DMS53 treated with DMSO at 0.1 percent for 48 hours (cell line): ENCODE results near the gene NAV2.
A peak's percentile ranks its signal among the peaks of the same experiment; 100 is the strongest.

Experiments used
- DNase-seq: peaks from one replicate; lab custom pipeline; 2025; ENCODE audit not compliant: unreplicated experiment; lab: John Stamatoyannopoulos, UW

NAV2 gene

DNA sequence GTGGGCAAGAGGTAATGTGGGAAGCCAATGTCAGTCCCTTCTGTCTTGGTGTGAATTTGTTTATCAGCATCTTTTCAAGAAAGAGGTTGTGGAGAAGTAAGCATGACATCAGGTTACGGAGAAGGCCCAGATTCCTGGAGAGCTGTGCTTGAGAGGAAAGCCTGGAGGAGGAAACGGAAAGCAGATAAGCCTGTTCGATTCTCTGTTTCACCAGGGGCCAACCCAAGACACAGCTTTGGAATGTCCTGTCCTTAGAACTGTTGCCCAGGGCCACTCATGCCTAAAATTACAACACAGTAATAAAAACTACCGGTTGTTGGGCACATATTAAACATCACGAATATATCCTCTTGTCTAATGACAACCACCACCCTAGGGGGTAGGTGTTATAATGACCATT is 148.5 kb downstream of the NAV2 start:
- DNase-seq = no peak

DNA sequence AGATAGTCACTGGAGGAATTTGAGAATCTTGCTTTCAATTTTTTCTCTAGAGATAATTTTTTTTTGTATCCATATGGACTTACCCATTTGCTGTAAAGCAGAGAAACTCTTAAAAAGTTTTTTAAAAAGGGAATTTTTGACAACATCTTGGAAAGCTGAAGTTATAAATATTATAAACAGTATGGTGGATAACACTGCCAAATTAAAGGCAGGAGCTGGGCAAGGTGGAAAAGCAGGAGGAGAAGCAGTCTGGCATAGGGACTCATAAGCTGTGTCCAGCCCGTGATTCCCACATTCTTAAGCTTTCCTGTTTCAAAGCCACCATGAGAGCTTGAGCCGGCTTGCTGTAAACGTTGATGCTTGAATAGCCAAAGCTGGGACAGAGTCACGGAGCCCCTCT is 149.5 kb downstream of the NAV2 start:
- no peak for DNase-seq

DNA sequence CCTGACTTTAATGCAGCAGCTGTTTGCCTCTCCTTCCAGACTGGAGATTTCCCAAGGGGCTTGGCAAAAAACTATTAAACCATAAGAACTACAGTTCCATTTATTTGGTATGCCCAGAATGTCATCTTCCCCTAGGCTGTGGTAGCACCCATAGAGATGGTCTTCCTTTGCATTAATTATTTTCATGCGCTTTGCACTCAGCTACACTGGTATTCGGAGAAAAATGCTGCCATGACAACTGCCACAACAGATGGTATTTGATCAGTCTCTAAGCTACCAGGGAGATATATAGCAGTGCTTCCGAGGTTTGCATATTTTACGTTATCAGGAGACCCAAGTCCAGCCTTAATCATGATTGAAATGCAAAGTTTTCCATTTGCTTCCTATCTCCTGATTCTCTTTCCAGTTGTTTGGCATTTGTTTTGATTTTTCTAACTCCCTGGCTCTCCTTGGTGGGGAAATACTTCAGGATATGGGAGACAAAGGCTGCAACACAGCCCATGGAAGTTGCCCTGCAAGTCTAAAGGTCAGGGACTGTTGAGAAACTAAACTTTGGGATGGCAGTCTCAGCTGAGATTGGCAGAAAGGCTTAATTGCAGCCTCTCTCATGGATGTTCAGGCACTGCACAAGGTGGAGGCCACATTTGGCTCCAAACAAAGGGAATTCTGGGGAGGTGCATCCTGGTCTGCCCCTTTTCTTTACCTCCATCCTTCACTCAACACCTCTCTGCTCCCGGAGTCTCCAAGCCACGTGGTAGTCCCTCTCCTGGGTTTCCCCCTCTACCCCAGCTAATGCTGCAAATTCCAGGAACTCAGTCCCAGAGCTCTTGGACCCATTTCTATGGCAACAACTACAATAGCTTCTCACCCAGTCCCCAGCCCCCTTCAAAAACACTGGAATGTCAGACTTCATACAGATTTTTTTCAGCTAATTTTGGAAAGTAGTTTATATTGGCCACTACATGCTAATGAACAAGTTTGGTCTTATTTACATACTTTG is 151.8 kb downstream of the NAV2 start:
- DNase-seq = no peak

DNA sequence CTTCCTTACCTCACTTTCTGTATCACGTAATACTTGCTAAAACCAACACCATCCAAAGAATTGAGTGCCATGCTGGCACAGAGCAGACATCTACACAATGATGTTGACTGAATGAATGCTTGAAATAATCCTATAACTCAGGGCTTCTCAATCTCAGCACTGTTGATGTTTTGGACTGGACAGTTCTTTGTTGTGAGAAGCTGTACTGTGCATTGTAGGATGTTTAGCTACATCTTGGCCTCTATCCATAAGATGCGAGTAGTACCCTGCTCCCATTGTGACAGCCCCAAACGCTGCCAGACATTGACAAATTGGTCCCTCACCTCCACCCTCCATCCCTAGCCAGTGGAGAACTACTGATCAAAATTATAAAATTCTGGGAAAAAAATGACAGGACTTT is 153.4 kb downstream of the NAV2 start:
- DNase-seq = no peak

DNA sequence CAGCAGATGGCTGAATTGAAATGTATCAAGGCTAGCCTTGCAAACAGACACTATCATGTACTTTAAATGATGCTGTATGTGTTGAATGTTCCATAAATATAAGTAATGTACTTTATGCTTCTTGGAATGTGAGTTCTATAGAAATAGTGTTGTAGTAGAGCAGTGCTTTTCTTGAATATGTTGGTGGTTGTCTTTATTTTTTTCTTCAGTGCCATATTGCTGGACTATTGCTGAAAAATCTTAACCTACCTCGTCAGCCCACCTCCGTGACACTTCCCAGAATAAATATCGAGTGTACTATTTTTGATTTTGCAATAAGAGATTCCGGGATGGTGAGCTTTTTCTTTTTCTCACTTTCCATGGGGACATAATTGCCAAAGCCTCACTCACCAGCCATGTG is 153.9 kb downstream of the NAV2 start:
- no peak for DNase-seq

DNA sequence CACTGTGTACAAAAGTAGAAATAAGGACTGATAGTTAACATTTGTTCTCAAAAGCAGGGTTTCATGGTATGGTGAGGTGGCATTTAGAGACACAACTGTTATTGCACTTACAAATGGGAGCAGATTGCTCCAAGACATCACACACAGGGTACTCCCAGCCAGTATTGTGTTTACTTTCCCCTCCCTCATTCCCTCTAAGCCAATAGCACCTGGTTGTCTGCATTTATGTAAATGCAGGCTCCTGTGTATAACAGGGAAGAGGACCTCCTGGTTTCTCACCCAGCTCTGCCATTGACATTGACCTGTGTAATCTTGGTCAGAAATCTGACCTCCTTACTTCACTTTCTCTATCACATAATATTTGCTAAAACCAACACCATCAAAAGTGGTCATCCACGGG is 154.4 kb downstream of the NAV2 start:
- DNase-seq = no peak

DNA sequence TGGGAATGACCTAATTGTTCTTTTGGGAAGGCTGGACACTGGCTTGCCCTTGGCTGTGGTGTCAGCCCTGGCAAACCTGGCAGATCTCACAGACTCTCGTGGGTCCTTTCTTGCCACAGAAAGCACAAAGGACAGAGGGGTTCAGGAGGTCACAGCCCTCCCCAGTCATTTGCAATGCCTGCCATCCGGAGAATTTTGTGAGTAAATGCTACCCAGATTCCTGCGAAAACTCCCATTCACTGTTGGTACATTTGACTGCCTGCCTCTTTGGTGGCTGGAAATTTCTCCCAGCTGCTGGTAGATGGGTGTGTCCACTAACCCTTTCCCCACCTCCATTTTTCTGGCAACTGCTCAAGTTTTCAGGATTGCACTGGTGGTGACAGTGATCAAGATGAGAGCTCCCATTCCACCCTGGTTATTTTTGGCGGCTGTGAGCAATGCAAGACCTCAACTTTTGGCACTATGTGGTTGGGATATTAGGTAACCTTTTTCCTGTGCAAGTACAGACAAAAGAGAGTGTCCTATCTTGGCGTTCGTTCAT is 155.7 kb downstream of the NAV2 start:
- no peak for DNase-seq

DNA sequence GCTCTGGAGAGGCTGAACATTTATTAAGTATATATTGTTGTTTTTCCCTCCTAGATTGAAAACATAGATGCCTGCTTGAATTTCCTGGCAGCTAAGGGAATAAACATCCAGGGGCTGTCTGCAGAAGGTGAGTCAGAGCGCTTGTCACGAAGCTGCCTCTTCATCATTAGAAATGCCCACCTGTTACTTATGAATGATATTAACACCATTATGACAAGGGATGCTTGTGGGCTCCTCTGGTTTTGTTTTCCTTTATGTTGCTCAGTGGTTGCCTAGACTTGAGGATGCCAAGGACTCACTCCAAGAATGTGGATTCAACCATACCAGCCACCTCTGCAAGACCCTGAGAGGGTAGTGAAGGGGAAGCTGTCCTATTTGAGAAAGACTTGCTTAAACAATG is 156.2 kb downstream of the NAV2 start:
- no peak for DNase-seq

DNA sequence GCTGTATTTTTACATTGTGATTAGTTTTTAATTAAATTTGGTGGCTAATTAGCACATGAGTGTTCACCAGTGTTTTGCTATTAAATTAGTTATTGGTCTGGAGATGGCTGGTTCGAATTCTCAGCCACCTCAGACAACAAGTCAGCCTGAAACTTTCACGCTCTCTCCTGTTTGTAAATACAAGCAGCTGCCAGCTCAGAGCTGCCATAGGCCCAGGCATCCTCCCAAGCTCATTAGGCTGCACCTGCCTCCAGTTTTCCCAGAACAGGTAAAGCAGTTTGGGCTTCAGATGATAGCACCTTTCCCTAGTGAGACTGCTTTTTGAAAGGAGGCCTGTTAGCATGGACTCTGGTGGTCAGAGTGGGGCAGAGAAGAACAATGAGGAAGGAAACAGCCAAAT is 156.8 kb downstream of the NAV2 start:
- DNase-seq = peak; percentile 60

DNA sequence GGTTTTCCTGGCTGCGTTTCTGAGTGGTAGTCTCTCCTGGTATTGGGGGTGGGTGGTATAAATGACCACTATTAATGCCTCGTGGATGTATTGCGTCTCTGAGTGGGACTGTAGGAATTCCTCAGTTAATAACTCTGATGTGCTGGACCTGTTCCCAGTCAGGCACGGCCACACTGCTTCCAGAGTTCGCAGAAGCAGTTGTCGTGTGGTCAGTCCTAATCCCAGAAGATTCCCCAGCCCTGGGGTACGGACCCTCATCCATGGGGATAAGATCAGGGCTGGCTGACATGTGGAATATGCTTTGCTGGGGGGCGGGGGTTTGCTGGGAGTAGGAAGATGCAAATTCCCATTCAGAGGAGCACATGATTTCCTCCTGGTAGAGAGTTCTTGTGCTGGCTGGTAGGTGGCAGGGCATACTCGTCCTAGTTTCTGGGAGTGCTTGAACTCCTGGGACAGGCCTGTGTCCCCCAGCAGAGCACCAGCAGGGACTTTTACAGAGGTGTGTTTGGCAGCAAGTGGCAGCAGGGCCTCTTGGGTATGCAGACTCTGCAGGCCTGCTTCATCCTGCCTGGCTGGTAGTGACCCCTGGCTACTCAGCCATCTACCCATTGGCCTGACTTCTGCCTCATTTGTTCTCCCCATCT is 157.4 kb downstream of the NAV2 start:
- no peak for DNase-seq

DNA sequence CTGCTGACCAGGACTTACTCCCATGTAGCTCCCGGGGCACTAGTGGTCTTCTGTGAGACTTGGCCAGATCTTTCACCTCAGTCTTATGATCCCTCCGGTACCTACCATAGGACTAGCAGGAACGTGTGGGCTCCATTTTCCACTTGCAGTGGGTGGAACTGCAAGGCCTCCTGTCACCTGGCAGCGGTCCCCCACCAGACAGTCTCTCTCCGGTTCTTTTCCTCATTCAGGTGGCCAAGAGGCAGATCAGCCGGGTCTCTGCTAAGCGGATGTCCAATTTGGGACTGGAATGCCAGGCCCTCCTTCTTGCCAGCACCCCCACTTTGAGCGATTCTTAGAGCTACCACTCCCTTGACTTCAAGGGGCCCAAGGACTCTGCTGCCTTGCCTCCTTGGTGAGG is 158.9 kb downstream of the NAV2 start:
- DNase-seq = no peak

DNA sequence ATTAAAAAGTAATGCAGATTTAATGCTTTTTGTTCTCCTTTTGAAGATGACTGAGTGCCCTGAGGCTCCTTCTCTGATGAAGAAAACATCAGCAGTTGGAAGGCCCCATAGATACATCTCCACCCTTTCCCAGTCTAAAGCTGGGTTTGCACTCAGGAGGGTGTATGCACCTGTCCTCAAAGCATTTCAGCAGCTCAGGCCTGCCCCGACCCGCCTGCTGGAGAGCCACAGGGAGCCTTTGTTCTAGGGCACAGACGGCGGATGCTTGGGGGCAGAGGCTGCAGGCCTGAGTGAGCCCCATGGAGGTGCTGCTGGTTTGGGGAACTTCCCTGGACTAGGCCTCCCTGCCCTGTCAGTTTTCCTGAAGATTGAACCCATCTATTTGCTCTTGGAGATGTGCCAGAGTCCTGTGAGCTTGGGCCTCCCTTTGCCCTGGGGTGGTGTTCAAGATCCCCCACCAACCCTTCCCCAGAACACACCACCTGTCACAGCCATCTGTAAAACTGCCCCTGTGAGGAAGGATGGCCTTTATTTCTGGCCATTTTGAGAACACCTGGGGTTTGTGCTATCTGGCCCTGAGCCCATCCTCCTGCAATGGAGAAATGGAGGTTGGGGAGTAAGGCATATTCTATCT is 160.0 kb downstream of the NAV2 start:
- DNase-seq = no peak

DNA sequence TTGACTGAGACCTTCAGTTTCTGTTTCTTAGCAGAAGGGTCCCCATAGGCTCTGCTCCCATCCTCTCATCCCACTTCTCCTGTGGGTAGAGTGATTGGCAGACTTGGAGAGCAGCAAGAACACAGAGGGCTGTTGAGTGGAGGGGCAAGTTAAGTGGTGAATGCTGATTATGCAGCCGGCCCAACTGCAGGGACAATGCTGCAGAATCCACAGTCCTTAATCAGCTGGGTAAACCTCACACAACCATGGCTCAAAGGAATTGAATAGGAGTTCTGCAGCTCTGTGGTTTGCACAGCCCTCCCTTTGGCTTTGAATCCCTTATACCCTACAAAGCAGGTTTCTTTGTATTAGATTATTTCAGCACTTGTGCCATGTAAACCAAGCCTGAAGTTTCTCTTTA is 161.1 kb downstream of the NAV2 start:
- DNase-seq = peak; percentile 9

DNA sequence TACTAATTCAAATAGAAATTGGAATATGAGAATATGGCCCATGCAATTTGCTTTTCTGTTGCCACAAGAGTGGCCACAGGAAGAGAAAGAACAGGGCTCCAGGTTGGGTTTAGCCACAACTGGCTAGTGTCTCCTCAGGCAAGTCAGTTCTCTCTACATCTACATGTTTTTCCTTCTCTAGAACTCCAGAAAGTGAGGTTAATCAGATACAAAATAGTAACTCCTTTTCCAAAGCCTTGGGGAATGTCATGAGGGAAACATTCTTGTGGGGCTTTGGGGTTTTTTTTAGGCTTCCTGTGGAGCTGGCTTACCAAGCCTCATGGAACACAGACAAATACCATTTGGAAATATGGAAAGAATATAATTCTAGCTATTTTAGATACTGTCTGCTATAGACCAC is 161.6 kb downstream of the NAV2 start:
- no peak for DNase-seq

DNA sequence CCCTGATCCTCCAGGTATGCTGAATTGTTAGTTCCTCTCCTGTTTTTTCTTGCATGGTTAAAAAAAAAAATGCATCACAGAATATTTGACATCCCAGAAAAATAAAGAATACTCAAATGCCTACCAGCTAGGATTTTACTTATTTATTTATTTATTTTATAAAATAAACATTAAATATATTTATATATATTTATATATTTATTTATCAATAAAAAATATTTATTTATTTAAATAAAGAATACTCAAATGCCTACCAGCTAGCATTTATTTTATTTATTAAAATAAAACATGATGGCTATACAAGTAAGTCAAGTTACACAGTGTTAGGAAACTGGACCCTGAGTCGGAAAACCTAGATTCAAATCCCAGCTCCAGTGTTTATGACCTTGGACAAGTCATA is 164.1 kb downstream of the NAV2 start:
- DNase-seq = no peak

DNA sequence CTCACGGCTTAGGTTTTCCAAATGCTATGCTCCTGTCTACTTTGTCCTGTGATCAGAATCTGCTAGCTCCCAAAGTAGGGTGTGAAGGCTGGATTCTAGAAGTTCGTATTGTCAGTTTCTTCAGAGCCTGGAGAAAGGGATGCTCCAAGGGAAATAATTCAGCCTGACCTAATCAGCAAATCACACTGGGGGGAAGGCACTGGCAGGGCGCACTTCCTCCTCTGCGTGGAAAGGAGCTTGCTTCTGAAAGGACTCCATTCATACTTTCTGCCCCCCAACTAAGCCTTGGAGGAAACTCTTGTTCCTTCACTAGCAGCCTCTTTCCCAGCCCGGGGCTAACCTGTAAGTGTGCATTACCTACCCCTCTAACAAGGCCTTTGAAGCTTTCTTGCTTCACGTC is 165.9 kb downstream of the NAV2 start:
- no peak for DNase-seq

DNA sequence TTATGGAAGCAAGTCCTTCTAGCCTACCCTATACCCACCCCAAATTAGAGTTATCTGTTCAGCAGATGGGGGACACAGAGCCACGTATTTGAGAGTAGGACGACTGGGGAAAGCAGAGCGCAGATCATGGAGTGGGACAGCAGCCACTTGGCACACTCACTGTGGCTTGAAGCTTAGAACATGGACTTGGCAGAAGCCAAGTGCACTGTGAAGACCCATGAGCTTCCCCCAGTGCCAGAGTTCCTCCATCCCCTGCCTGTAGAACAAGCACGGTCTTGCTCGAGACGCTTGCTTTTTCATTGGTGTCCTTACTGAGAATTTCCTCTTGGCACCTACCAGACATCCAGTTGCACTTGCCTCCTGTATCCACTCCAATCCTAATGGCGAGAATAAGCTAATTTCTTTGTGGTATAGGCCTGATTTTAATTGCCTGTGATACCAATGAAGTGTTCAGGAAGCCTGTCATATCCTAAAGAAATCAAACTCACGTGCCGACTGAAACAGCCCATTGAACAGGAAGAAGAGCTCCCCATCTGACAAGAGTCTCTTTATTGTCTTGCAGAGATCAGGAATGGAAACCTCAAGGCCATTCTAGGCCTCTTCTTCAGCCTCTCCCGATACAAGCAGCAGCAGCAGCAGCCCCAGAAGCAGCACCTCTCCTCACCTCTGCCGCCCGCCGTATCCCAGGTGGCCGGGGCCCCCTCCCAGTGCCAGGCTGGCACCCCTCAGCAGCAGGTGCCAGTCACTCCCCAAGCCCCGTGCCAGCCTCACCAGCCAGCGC is 166.9 kb downstream of the NAV2 start:
- DNase-seq = no peak

DNA sequence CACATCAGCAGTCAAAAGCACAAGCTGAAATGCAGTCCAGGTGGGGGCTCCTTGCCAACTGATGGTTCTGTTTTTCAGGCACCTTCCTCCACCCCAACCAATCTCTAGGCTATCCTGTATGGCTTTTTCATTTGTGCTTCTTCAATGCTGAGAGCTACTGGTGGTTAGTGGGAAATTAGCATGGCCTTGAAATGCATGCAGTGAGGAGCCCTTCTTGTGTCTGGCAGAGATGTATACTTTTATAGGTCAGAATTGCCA is 167.4 kb downstream of the NAV2 start:
- no peak for DNase-seq

DNA sequence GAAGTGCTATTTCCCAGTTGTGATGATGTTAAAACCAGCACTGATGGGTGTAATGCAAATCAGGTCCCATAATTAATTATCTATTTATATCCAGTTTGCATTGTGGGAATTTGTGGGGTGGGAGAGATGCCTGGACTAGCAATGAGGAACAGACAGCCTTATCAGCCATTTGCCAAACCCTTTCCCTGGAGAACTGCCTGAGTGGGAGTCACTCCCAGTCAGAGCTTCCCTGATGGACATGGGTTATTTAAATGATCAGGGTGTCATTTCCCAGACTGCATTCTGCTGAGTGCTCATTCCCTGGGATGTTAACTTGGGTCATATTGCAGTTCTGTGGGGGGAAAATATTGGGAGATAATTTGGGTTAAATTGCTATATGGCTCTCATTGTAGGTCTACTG is 168.5 kb downstream of the NAV2 start:
- DNase-seq = no peak

DNA sequence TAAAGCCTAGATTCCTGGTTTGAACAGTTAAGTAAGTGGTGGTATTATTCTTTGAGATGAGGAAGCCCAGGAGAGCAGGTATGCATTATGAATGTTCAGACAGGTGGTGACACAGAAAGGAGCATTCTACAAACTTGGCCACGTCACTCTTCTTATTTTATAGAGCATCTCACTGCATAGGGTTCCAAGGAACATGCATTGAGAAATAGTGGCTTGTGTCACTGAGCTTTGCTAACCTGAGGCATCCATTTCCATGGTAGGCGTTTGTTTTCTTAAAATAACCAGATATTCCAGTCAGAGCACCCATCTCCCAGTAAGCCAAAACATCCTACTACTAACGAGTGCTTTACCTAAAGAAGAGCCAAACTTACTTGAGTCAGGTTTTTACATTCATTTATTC is 169.7 kb downstream of the NAV2 start:
- no peak for DNase-seq

DNA sequence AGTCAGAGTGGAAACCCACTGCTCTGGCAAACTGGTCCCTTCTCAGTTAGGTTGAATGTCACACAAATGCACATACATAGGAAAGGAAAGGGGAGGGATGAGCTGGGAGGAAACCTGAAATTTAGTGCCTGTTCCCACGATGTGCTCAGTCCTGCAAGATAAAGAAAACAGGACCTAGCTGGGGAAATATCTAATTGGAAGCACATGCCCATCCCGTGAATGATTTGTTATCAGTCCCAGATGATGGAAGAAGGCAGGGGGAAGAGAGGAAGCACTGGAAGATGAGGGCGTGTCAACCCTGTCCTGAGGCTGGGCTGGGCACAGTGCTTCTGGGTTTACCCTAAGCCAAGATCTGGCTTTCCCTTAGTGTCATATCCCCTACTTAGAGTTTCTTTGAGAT is 173.9 kb downstream of the NAV2 start:
- no peak for DNase-seq
